NCI-H2107 treated with DMSO at 0.1 percent for 48 hours (cell line): ENCODE data around the gene GPC6.

Experiments
- DNase-seq: peaks from one replicate; lab custom pipeline; 2025; ENCODE audit not compliant: unreplicated experiment; lab: John Stamatoyannopoulos, UW

GPC6 gene

GRCh38 chr13:94014461-94014860 lies 787.9 kb downstream of the GPC6 start:
- DNase-seq: no peak

GRCh38 chr13:94020426-94020825 lies 793.8 kb downstream of the GPC6 start:
- DNase-seq: no peak

GRCh38 chr13:94020833-94021232 lies 794.2 kb downstream of the GPC6 start:
- DNase-seq: no peak

- no peak for DNase-seq
Observed at GRCh38 chr13:94028234-94028633, 801.6 kb downstream of the GPC6 start.

GRCh38 chr13:94028650-94029049 lies 802.0 kb downstream of the GPC6 start:
- no peak for DNase-seq

GRCh38 chr13:94030415-94031119 lies 804.0 kb downstream of the GPC6 start:
- no peak for DNase-seq

GRCh38 chr13:94031609-94032008 lies 805.0 kb downstream of the GPC6 start:
- DNase-seq: peak; percentile 15

- no peak for DNase-seq
Observed at GRCh38 chr13:94033098-94033497, 806.5 kb downstream of the GPC6 start.

- peak; percentile 38 for DNase-seq
Observed at GRCh38 chr13:94033830-94034642, 807.4 kb downstream of the GPC6 start.

GRCh38 chr13:94050039-94050438 lies 823.4 kb downstream of the GPC6 start:
- DNase-seq: no peak

- DNase-seq: no peak
Observed at GRCh38 chr13:94050686-94051085, 824.1 kb downstream of the GPC6 start.

GRCh38 chr13:94053986-94054593 lies 827.5 kb downstream of the GPC6 start:
- DNase-seq: no peak

- no peak for DNase-seq
Observed at GRCh38 chr13:94056362-94056990, 829.9 kb downstream of the GPC6 start.

GRCh38 chr13:94057618-94058186 lies 831.1 kb downstream of the GPC6 start:
- no peak for DNase-seq

GRCh38 chr13:94058821-94059360 lies 832.3 kb downstream of the GPC6 start:
- DNase-seq: no peak

GRCh38 chr13:94061301-94061700 lies 834.7 kb downstream of the GPC6 start:
- no peak for DNase-seq

- DNase-seq: no peak
Observed at GRCh38 chr13:94063096-94063495, 836.5 kb downstream of the GPC6 start.

- no peak for DNase-seq
Observed at GRCh38 chr13:94063848-94064247, 837.2 kb downstream of the GPC6 start.

- DNase-seq: no peak
Observed at GRCh38 chr13:94065741-94066140, 839.1 kb downstream of the GPC6 start.

- DNase-seq: no peak
Observed at GRCh38 chr13:94073007-94073744, 846.6 kb downstream of the GPC6 start.
